Mesenchymal stem cell (in vitro differentiated cells and primary cell): ENCODE measurements around the gene ZNF710.

Experiments
- DNase-seq: peaks from one replicate; pipeline ENCODE4 v3.0.0-alpha.2; 2013
- H2AFZ ChIP-seq: one replicate; pipeline ENCODE4 v1.6.1; 2013; ENCODE audit warnings: low read depth, mild to moderate bottlenecking, control low read depth, inconsistent platforms, low read length, moderate library complexity
- H2AK5ac ChIP-seq: 2 replicates; pipeline ENCODE4 v1.6.1; 2013; ENCODE audit warnings: low read length, moderate library complexity, mild to moderate bottlenecking, inconsistent platforms; ENCODE audit not compliant: severe bottlenecking
- H2BK120ac ChIP-seq: one replicate; pipeline ENCODE4 v1.6.1; 2013; ENCODE audit warnings: low read depth, mild to moderate bottlenecking, inconsistent platforms, low read length, moderate library complexity
- H2BK12ac ChIP-seq, 2 experiments: one replicate each; pipeline ENCODE4 v1.6.1; 2013; ENCODE audit warnings: inconsistent platforms in 2 of 2, low read length in 2 of 2, mild to moderate bottlenecking in 2 of 2, moderate library complexity in 2 of 2, control low read depth in 1 of 2
- H2BK15ac ChIP-seq: one replicate; pipeline ENCODE4 v1.6.1; 2013; ENCODE audit warnings: mild to moderate bottlenecking, low read depth, inconsistent platforms; ENCODE audit not compliant: poor library complexity, severe bottlenecking
- H2BK5ac ChIP-seq: 2 replicates; pipeline ENCODE4 v1.6.1; 2013; ENCODE audit warnings: low read depth, mild to moderate bottlenecking, low read length, control low read depth, inconsistent platforms; ENCODE audit not compliant: poor library complexity, severe bottlenecking
- H3K14ac ChIP-seq, 2 experiments: one replicate each; pipeline ENCODE4 v1.6.1; 2013; ENCODE audit warnings: inconsistent platforms in 2 of 2, low read length in 2 of 2, control low read depth in 1 of 2, mild to moderate bottlenecking in 1 of 2, moderate library complexity in 1 of 2
- H3K18ac ChIP-seq, 2 experiments: one replicate each; pipeline ENCODE4 v1.6.1; 2013; ENCODE audit warnings: inconsistent platforms in 2 of 2, low read length in 2 of 2, control low read depth in 1 of 2, low read depth in 1 of 2, mild to moderate bottlenecking in 1 of 2
- H3K23ac ChIP-seq, 2 experiments: one replicate each; pipeline ENCODE4 v1.6.1; 2013; ENCODE audit warnings: inconsistent platforms in 2 of 2, low read length in 2 of 2, mild to moderate bottlenecking in 2 of 2, moderate library complexity in 2 of 2, control low read depth in 1 of 2
- H3K27ac ChIP-seq: 2 replicates; pipeline ENCODE4 v1.5.1; 2013; ENCODE audit warnings: mild to moderate bottlenecking, moderate library complexity, low read length, control low read depth, inconsistent platforms; ENCODE audit not compliant: poor library complexity, severe bottlenecking
- H3K27me3 ChIP-seq, 2 experiments: 2 replicates each; pipeline versions ENCODE4 v1.6.1 to v1.7.0; 2013; ENCODE audit warnings: low read length in 2 of 2, mild to moderate bottlenecking in 2 of 2, moderate library complexity in 2 of 2, control low read depth in 1 of 2, inconsistent platforms in 1 of 2; ENCODE audit not compliant: control insufficient read depth in 1 of 2, insufficient read depth in 1 of 2
- H3K36me3 ChIP-seq, 2 experiments: 2 replicates each; pipeline versions ENCODE4 v1.6.1 to v1.7.0; 2013; ENCODE audit warnings: low read length in 2 of 2, control low read depth in 1 of 2, inconsistent platforms in 1 of 2, low read depth in 1 of 2, mild to moderate bottlenecking in 1 of 2; ENCODE audit not compliant: insufficient read depth in 2 of 2, control insufficient read depth in 1 of 2
- H3K4ac ChIP-seq, 2 experiments: one replicate each; pipeline ENCODE4 v1.6.1; 2013; ENCODE audit warnings: inconsistent platforms in 2 of 2, low read length in 2 of 2, mild to moderate bottlenecking in 2 of 2, moderate library complexity in 2 of 2, control low read depth in 1 of 2, low read depth in 1 of 2
- H3K4me1 ChIP-seq: 2 replicates; pipeline ENCODE4 v1.6.1; 2013; ENCODE audit warnings: low read depth, low read length, control low read depth; ENCODE audit not compliant: control insufficient read depth, insufficient read depth
- H3K4me2 ChIP-seq: 2 replicates; pipeline ENCODE4 v1.6.1; 2013; ENCODE audit warnings: low read length, mild to moderate bottlenecking, inconsistent platforms; ENCODE audit not compliant: poor library complexity, severe bottlenecking
- H3K4me3 ChIP-seq, 2 experiments: 2 replicates each; pipeline versions ENCODE4 v1.5.1 to v1.7.0; 2013; ENCODE audit warnings: low read length in 2 of 2, mild to moderate bottlenecking in 2 of 2, control low read depth in 1 of 2, low read depth in 1 of 2; ENCODE audit not compliant: insufficient read depth in 1 of 2
- H3K79me1 ChIP-seq: replicated peaks from 2 replicates; pipeline ENCODE4 v1.6.1; 2013; ENCODE audit warnings: mild to moderate bottlenecking, control low read depth, low read length, inconsistent platforms; ENCODE audit not compliant: poor library complexity, severe bottlenecking
- H3K9ac ChIP-seq: 2 replicates; pipeline ENCODE4 v1.7.0; 2013; ENCODE audit warnings: mild to moderate bottlenecking, low read length, moderate library complexity
- H3K9me3 ChIP-seq: 2 replicates; pipeline ENCODE4 v1.7.0; 2013; ENCODE audit warnings: mild to moderate bottlenecking, low read length; ENCODE audit not compliant: control insufficient read depth
- H4K8ac ChIP-seq: one replicate; pipeline ENCODE4 v1.6.1; 2013; ENCODE audit warnings: inconsistent platforms, mild to moderate bottlenecking, low read length, moderate library complexity
- H4K91ac ChIP-seq: one replicate; pipeline ENCODE4 v1.6.1; 2013; ENCODE audit warnings: mild to moderate bottlenecking, low read length, inconsistent platforms
- WGBS: methylation state at CpG from one replicate; pipeline ENCODE4 v1.1.7; 2013; ENCODE audit warnings: mixed read lengths; 5-methylcytosine and 5-hydroxymethylcytosine counted together

The ZNF710 gene

DNA sequence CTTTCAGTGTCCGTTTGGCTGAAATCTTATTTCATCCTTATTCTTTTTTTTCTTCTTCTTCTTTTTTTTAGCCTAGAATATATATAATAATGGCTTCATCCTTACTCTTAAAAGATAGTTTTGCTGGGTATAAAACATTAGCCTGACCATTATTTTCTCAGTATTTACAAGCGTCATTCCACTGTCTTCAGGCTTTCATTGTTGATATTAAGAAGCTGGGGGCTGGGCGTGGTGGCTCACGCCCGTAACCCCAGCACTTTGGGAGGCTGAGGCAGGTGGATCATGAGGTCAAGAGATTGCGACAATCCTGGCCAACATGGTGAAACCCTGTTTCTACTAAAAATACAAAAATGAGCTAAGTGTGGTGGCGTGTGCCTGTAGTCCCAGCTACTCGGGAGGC is 10.6 kb downstream of the ZNF710 start:
- Histone ChIP-seq H2AK5ac (no peak overlapping the region), H2BK12ac (no peak overlapping the region), H3K36me3 (peaks cover 6 to 23% of the 10 kb centered on the region in 2 experiments), H3K4ac (no peak overlapping the region), H2AFZ (no peak overlapping the region), H4K8ac (no peak overlapping the region), H4K91ac (no peak overlapping the region), H3K4me3 (peak overlapping the region in 1 of 2 experiments; percentile 24), H3K9ac (no peak overlapping the region), H2BK120ac (no peak overlapping the region), H2BK5ac (no peak overlapping the region), H3K4me1 (no peaks in the 10 kb centered on the region), H3K14ac (no peak overlapping the region), H3K23ac (no peak overlapping the region), H2BK15ac (no peak overlapping the region), H3K27ac (no peak overlapping the region), H3K9me3 (peaks cover 11% of the 10 kb centered on the region), H3K18ac (no peak overlapping the region), H3K79me1 (peaks cover 40% of the 10 kb centered on the region), H3K27me3 (no peaks in the 10 kb centered on the region), H3K4me2 (no peak overlapping the region)
- 96% methylated on average over 6 of the region's 8 CpGs for WGBS
- DNase-seq = no peak

DNA sequence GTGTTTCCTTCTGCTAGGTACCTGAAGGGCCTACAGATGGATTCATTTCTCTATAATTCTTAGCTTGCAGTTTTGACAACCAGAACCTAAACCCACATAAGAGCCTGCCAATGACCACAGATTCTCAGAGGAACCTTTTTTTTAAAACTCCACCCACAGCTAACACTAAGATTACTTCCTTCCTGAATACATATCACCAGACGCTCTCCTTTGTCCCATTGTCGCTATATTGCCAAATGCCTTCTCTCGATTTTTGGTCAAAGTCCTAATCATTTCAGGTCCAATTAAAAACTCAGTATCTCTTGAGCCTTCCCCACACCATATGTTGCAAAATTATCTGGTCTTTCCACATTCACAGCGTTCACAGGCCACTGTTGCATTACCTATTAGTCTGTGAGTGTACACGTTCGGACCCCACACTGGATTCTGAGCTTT is 12.4 kb downstream of the ZNF710 start:
- no peak overlapping the region for H2BK5ac ChIP-seq
- WGBS = 97% methylated on average over 6 of the region's 6 CpGs
- no peak overlapping the region for H3K9ac ChIP-seq
- no peak overlapping the region for H3K18ac ChIP-seq
- no peak overlapping the region for H3K23ac ChIP-seq
- no peaks in the 10 kb centered on the region for H3K27me3 ChIP-seq
- H3K4ac ChIP-seq = no peak overlapping the region
- peaks cover 1% of the 10 kb centered on the region for H3K4me1 ChIP-seq
- no peak overlapping the region for H4K91ac ChIP-seq
- H2BK15ac ChIP-seq = no peak overlapping the region
- H3K27ac ChIP-seq = no peak overlapping the region
- peaks cover 38% of the 10 kb centered on the region for H3K79me1 ChIP-seq
- H2AK5ac ChIP-seq = no peak overlapping the region
- no peak overlapping the region for H2BK120ac ChIP-seq
- H3K14ac ChIP-seq = no peak overlapping the region
- no peak for DNase-seq
- H3K4me2 ChIP-seq = no peak overlapping the region
- H2BK12ac ChIP-seq = no peak overlapping the region
- H3K4me3 ChIP-seq = no peak overlapping the region
- H3K9me3 ChIP-seq = peaks cover 11% of the 10 kb centered on the region
- no peak overlapping the region for H2AFZ ChIP-seq
- H4K8ac ChIP-seq = no peak overlapping the region
- H3K36me3 ChIP-seq = peaks cover 6 to 23% of the 10 kb centered on the region in 2 experiments

DNA sequence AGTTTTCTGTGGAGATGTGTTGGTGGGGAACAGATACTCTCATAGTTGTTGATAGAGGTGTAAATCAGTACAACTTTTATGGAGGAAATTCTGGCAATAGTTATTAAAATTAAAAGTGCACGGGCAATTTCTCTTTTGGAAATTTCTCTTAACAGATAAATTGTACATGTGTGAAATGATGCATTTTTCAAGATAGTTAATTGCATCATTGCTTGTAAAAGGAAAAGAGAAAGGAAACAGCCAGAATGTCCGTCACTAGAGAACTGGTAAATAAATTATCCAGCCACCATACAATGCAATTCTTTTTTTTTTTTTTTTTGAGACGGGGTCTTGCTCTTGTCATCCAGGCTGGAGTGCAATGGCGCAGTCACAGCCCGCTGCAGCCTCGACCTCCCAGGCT is 14.2 kb downstream of the ZNF710 start:
- H4K91ac ChIP-seq = no peak overlapping the region
- no peak overlapping the region for H2BK5ac ChIP-seq
- no peaks in the 10 kb centered on the region for H3K27me3 ChIP-seq
- no peak overlapping the region for H3K14ac ChIP-seq
- WGBS = 93% methylated on average over 6 of the region's 6 CpGs
- no peak overlapping the region for H3K18ac ChIP-seq
- no peak overlapping the region for H3K4me2 ChIP-seq
- peaks cover 38% of the 10 kb centered on the region for H3K79me1 ChIP-seq
- H2BK120ac ChIP-seq = no peak overlapping the region
- no peak overlapping the region for H3K9ac ChIP-seq
- no peak overlapping the region for H4K8ac ChIP-seq
- peaks cover 11% of the 10 kb centered on the region for H3K9me3 ChIP-seq
- peaks cover 0 to 14% of the 10 kb centered on the region in 2 experiments for H3K36me3 ChIP-seq
- no peak overlapping the region for H2AK5ac ChIP-seq
- no peak overlapping the region for H2BK12ac ChIP-seq
- H3K23ac ChIP-seq = no peak overlapping the region
- no peak for DNase-seq
- H2BK15ac ChIP-seq = no peak overlapping the region
- no peak overlapping the region for H3K4ac ChIP-seq
- H3K4me3 ChIP-seq = no peak overlapping the region
- H3K4me1 ChIP-seq = peaks cover 2% of the 10 kb centered on the region
- no peak overlapping the region for H2AFZ ChIP-seq
- H3K27ac ChIP-seq = no peak overlapping the region

DNA sequence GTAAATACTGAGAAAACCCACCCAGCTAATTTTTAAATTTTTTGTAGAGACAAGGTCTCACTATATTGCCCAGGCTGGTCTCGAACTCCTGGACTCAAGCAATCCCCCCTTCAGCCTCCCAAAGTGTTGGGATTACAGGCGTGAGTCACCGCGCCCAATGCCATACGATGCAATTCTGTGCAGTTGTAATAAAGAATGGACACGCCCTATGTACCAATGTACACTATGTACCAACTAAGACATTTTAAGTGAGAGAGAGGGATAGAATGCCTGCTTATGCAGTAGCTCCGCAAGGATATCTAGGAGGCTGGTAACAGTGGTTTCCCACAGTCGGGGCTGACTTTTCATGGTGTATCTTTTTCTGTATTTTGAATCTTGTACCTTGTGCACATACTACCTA is 14.6 kb downstream of the ZNF710 start:
- no peak overlapping the region for H3K9ac ChIP-seq
- H2BK12ac ChIP-seq = no peak overlapping the region
- H2AFZ ChIP-seq = no peak overlapping the region
- no peak overlapping the region for H2BK15ac ChIP-seq
- no peak overlapping the region for H3K23ac ChIP-seq
- H3K27ac ChIP-seq = no peak overlapping the region
- H3K36me3 ChIP-seq = peaks cover 0 to 11% of the 10 kb centered on the region in 2 experiments
- DNase-seq = no peak
- no peak overlapping the region for H4K91ac ChIP-seq
- WGBS = 88% methylated on average over 1 of the region's 8 CpGs
- no peaks in the 10 kb centered on the region for H3K27me3 ChIP-seq
- no peak overlapping the region for H2BK120ac ChIP-seq
- H2AK5ac ChIP-seq = no peak overlapping the region
- no peak overlapping the region for H3K14ac ChIP-seq
- H2BK5ac ChIP-seq = no peak overlapping the region
- peaks cover 11% of the 10 kb centered on the region for H3K9me3 ChIP-seq
- H3K18ac ChIP-seq = no peak overlapping the region
- H4K8ac ChIP-seq = no peak overlapping the region
- no peak overlapping the region for H3K4me3 ChIP-seq
- no peak overlapping the region for H3K4me2 ChIP-seq
- peaks cover 37% of the 10 kb centered on the region for H3K79me1 ChIP-seq
- no peak overlapping the region for H3K4ac ChIP-seq
- H3K4me1 ChIP-seq = peaks cover 2% of the 10 kb centered on the region
